Activated CD4-positive, alpha-beta memory T cell treated with anti-CD3 and anti-CD28 coated beads for 36 hours (primary cell): ENCODE measurements around the gene GABRG3. TPM values are rescaled to one million over a fixed set of nuclear protein-coding genes. Genes with fewer than 3 reads are reported as not detected.

Source experiments
- CTCF ChIA-PET: fragments of 350-600 bp; sonication (Branson Sonifier 250); formaldehyde crosslinking; loops from one replicate; lab custom pipeline; 2021; ENCODE audit warnings: antibody characterized with exemption, inconsistent platforms; lab: Charles Lee
- POLR2A ChIA-PET: fragments of 350-600 bp; sonication (Branson Sonifier 250); formaldehyde crosslinking; loops from one replicate; lab custom pipeline; 2021; ENCODE audit warnings: antibody characterized with exemption; lab: Charles Lee
- DNase-seq: peaks from one replicate; pipeline ENCODE4 v3.0.0-alpha.2; 2020
- H3K27ac Mint-ChIP-seq: one replicate; pipeline ENCODE4 v1.8.0; 2021; ENCODE audit warnings: mixed read lengths
- H3K27me3 Mint-ChIP-seq: one replicate; pipeline ENCODE4 v1.8.0; 2021; ENCODE audit warnings: mixed read lengths
- H3K36me3 Mint-ChIP-seq: one replicate; pipeline ENCODE4 v1.8.0; 2021; ENCODE audit warnings: mixed read lengths
- H3K4me1 Mint-ChIP-seq: one replicate; pipeline ENCODE4 v1.8.0; 2021; ENCODE audit warnings: low read depth, mixed read lengths
- H3K4me3 Mint-ChIP-seq: one replicate; pipeline ENCODE4 v1.8.0; 2021; ENCODE audit warnings: mild to moderate bottlenecking, mixed read lengths
- H3K9me3 Mint-ChIP-seq: one replicate; pipeline ENCODE4 v1.8.0; 2021; ENCODE audit warnings: mixed read lengths
- intact Hi-C: fragments of 100-400 bp; cut with micrococcal nuclease; formaldehyde crosslinking; loops from one replicate; pipeline ENCODE4 v1.15.1; 2023
- total RNA-seq, 2 experiments: library from RNA; stranded (reverse); gene quantifications; one replicate each; pipeline ENCODE4 v1.2.3, GENCODE V29; 2021

GABRG3 gene
- total RNA-seq, 2 experiments from 2014 or later = not detected

DNA sequence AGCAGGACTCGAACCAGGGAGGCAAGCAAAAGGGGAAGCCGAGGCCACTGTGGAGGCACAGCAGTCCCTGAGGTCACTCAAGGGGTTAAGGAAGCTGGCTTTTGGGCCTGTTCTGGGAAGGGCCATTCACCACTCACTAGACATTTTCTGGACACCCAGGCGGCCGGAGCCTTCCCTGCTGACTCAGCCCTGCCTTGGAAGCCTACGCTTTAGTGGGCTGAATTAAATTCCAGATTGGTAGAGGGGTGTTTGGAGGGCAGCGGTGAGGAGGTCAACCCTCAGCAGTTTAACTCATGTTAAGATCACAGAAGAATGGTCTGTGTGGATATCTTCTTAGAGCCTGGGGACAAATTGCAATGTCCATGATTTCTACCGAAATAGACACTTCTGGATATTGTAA lies 152.8 kb downstream of the GABRG3 start:
- Mint-ChIP-seq H3K27ac (no peak overlapping the region), H3K36me3 (no peaks in the 10 kb centered on the region), H3K4me3 (no peak overlapping the region), H3K27me3 (no peaks in the 10 kb centered on the region), H3K4me1 (no peaks in the 10 kb centered on the region), H3K9me3 (peaks cover 20% of the 10 kb centered on the region)
- intact Hi-C loops = no loop called here
- ChIA-PET POLR2A (no interaction called here), CTCF (no interaction called here)
- no peak for DNase-seq

GRCh38 chr15:27124287-27124871 lies 153.4 kb downstream of the GABRG3 start:
- peaks cover 18% of the 10 kb centered on the region for H3K9me3 Mint-ChIP-seq
- POLR2A ChIA-PET = no interaction called here

GRCh38 chr15:27125185-27125584 lies 154.2 kb downstream of the GABRG3 start:
- CTCF ChIA-PET = no interaction called here
- intact Hi-C loops = no loop called here
- no peak for DNase-seq
- H3K9me3 Mint-ChIP-seq = peaks cover 16% of the 10 kb centered on the region
- no peaks in the 10 kb centered on the region for H3K4me1 Mint-ChIP-seq
- H3K27me3 Mint-ChIP-seq = no peaks in the 10 kb centered on the region
- H3K36me3 Mint-ChIP-seq = no peaks in the 10 kb centered on the region
- H3K4me3 Mint-ChIP-seq = no peak overlapping the region
- no peak overlapping the region for H3K27ac Mint-ChIP-seq
- POLR2A ChIA-PET = no interaction called here

More at GRCh38 chr15:27124287-27124871, 153.4 kb downstream of the GABRG3 start:
- Mint-ChIP-seq H3K4me1 (no peaks in the 10 kb centered on the region), H3K27ac (no peak overlapping the region), H3K27me3 (no peaks in the 10 kb centered on the region), H3K4me3 (no peak overlapping the region), H3K36me3 (no peaks in the 10 kb centered on the region)
- intact Hi-C loops = no loop called here
- CTCF ChIA-PET = no interaction called here
- DNase-seq = no peak

DNA sequence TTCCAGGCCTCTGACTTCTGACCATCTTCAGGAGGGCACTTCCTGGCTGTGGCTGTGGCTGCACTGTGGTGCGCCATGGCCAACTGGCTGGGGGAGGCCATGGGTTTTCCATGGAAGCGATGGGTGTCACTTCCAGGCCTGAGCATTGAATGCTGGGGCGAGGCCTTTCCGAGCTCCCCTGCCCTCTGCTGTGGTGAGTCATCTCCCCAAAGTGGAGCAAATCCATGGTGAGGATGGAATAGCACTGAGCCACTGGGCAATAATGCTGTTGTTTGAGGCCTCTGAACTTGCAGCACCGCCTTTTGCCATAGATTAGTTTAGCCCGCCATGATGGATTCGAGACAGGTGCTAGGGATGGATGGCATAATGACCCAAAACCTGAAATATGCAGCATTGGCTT lies 155.5 kb downstream of the GABRG3 start:
- no peaks in the 10 kb centered on the region for H3K4me1 Mint-ChIP-seq
- no peak overlapping the region for H3K27ac Mint-ChIP-seq
- CTCF ChIA-PET = no interaction called here

GRCh38 chr15:27127815-27128570 lies 157.0 kb downstream of the GABRG3 start:
- no peak for DNase-seq
- Mint-ChIP-seq H3K9me3 (peaks cover 22% of the 10 kb centered on the region), H3K36me3 (no peaks in the 10 kb centered on the region), H3K27ac (no peak overlapping the region), H3K27me3 (no peaks in the 10 kb centered on the region), H3K4me1 (no peaks in the 10 kb centered on the region), H3K4me3 (no peak overlapping the region)
- intact Hi-C loops = no loop called here
- ChIA-PET POLR2A (no interaction called here), CTCF (no interaction called here)

More for the DNA sequence above, 155.5 kb downstream of the GABRG3 start:
- DNase-seq = no peak
- H3K36me3 Mint-ChIP-seq = no peaks in the 10 kb centered on the region
- POLR2A ChIA-PET = no interaction called here
- intact Hi-C loops = no loop called here
- H3K27me3 Mint-ChIP-seq = no peaks in the 10 kb centered on the region
- peaks cover 24% of the 10 kb centered on the region for H3K9me3 Mint-ChIP-seq
- H3K4me3 Mint-ChIP-seq = no peak overlapping the region

DNA sequence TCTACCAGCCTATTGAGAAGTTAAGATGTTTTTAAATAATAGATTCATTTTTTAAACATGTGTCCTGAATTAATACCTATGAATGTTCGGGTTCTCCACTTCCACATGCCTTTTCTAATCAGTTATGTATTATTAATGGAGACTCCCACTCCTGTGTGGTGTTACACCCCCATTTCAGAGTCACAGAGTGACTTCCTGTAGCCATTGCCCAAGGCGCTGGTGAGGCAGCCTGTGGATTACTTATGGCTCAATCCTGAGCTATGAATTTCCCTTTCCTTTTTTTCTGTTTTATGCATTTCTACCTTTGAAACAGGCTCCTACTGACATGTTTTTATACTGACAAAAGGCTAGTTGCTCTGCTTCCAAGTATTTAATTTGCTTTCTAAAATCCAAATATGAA lies 162.3 kb downstream of the GABRG3 start:
- no peaks in the 10 kb centered on the region for H3K27me3 Mint-ChIP-seq
- no peaks in the 10 kb centered on the region for H3K4me1 Mint-ChIP-seq
- H3K4me3 Mint-ChIP-seq = no peak overlapping the region
- intact Hi-C loops = no loop called here
- no peak overlapping the region for H3K27ac Mint-ChIP-seq
- ChIA-PET CTCF (no interaction called here), POLR2A (no interaction called here)
- peaks cover 9% of the 10 kb centered on the region for H3K9me3 Mint-ChIP-seq
- H3K36me3 Mint-ChIP-seq = no peaks in the 10 kb centered on the region
- DNase-seq = no peak

GRCh38 chr15:27134481-27134880 lies 163.5 kb downstream of the GABRG3 start:
- Mint-ChIP-seq H3K9me3 (peaks cover 9% of the 10 kb centered on the region), H3K4me1 (no peaks in the 10 kb centered on the region), H3K27ac (no peak overlapping the region), H3K36me3 (no peaks in the 10 kb centered on the region), H3K27me3 (no peaks in the 10 kb centered on the region), H3K4me3 (no peak overlapping the region)
- ChIA-PET POLR2A (no interaction called here), CTCF (no interaction called here)
- DNase-seq = no peak
- intact Hi-C loops = no loop called here

DNA sequence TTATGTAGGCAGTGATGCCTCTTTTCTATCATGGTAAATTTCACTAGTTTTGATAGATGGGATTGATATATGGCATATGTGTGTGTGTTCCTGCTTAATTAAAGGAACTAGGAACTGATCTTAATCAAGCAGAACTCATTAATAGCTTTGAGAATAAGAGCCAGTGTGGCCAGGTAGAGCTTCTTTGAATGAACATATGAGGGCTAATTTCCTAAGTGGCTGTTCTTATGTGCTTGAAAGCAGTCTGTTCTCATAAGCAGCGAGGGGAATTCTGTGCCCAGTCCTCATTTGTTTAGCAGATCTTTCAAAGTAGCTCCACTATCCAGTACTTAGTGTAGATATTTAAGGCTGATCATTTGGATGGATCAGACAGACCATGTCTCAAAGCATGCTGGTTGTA lies 164.2 kb downstream of the GABRG3 start:
- no peaks in the 10 kb centered on the region for H3K4me1 Mint-ChIP-seq
- H3K36me3 Mint-ChIP-seq = no peaks in the 10 kb centered on the region
- no peak for DNase-seq
- no peaks in the 10 kb centered on the region for H3K27me3 Mint-ChIP-seq
- ChIA-PET POLR2A (no interaction called here), CTCF (no interaction called here)
- no peak overlapping the region for H3K27ac Mint-ChIP-seq
- H3K9me3 Mint-ChIP-seq = peaks cover 9% of the 10 kb centered on the region
- H3K4me3 Mint-ChIP-seq = no peak overlapping the region
- intact Hi-C loops = no loop called here

DNA sequence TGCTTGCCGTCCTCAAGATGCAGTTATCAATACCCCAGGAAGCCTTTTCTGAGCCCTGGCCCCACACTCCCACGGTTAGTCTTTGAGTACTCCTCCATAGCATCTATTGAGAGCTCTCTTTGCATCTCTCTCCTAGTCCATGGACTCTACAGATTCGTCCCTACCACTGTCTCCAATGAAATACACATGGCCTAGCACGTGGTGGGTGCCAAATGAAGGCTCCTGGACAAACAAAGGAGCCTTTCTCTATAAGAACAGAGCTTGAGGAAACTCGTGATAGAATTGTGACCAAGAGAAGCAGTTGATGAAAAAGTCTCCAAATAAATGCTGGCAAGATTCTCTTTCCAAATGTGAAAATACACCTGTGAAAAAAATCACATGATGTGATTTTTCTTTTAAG lies 166.1 kb downstream of the GABRG3 start:
- ChIA-PET POLR2A (no interaction called here), CTCF (no interaction called here)
- intact Hi-C loops = no loop called here
- Mint-ChIP-seq H3K9me3 (peaks cover 2% of the 10 kb centered on the region), H3K4me1 (no peaks in the 10 kb centered on the region), H3K4me3 (no peak overlapping the region), H3K36me3 (no peaks in the 10 kb centered on the region), H3K27ac (no peak overlapping the region), H3K27me3 (no peaks in the 10 kb centered on the region)
- no peak for DNase-seq

- H3K36me3 Mint-ChIP-seq = no peaks in the 10 kb centered on the region
- no peak overlapping the region for H3K4me3 Mint-ChIP-seq
- H3K9me3 Mint-ChIP-seq = peaks cover 16% of the 10 kb centered on the region
- ChIA-PET CTCF (no interaction called here), POLR2A (no interaction called here)
- H3K4me1 Mint-ChIP-seq = no peaks in the 10 kb centered on the region
- intact Hi-C loops = no loop called here
- H3K27ac Mint-ChIP-seq = no peak overlapping the region
- no peaks in the 10 kb centered on the region for H3K27me3 Mint-ChIP-seq
- DNase-seq = no peak
Measured at GRCh38 chr15:27165590-27165989, 194.6 kb downstream of the GABRG3 start.

DNA sequence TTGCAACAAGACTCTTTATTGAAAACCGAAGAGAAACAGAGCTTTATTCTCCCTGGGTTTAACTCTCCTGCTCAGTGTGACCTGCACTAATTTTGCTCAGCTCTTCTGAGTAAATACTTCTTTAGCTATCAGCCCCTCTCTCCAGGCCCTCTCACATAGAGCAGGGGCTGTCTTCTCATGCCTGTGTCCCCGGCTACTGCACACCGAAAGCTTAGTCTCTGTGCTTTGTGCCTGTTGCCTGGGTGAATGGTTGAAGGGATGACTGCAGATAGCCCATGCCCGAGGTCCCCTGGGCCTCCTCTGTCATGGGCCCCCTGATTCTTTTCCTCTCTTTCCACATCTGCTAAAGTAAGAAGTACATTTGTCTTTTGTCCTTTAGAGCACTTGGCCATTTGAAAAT lies 195.9 kb downstream of the GABRG3 start:
- H3K9me3 Mint-ChIP-seq = peaks cover 14% of the 10 kb centered on the region
- H3K27ac Mint-ChIP-seq = no peak overlapping the region
- no peak overlapping the region for H3K4me3 Mint-ChIP-seq
- H3K4me1 Mint-ChIP-seq = no peaks in the 10 kb centered on the region
- H3K27me3 Mint-ChIP-seq = no peaks in the 10 kb centered on the region
- ChIA-PET POLR2A (no interaction called here), CTCF (no interaction called here)
- intact Hi-C loops = no loop called here
- no peaks in the 10 kb centered on the region for H3K36me3 Mint-ChIP-seq
- no peak for DNase-seq

- peaks cover 10% of the 10 kb centered on the region for H3K9me3 Mint-ChIP-seq
- no peaks in the 10 kb centered on the region for H3K4me1 Mint-ChIP-seq
- H3K36me3 Mint-ChIP-seq = no peaks in the 10 kb centered on the region
- H3K27ac Mint-ChIP-seq = no peak overlapping the region
- ChIA-PET CTCF (no interaction called here), POLR2A (no interaction called here)
- intact Hi-C loops = no loop called here
- H3K27me3 Mint-ChIP-seq = no peaks in the 10 kb centered on the region
- no peak overlapping the region for H3K4me3 Mint-ChIP-seq
- DNase-seq = no peak
Measured at GRCh38 chr15:27167738-27168137, 196.8 kb downstream of the GABRG3 start.

DNA sequence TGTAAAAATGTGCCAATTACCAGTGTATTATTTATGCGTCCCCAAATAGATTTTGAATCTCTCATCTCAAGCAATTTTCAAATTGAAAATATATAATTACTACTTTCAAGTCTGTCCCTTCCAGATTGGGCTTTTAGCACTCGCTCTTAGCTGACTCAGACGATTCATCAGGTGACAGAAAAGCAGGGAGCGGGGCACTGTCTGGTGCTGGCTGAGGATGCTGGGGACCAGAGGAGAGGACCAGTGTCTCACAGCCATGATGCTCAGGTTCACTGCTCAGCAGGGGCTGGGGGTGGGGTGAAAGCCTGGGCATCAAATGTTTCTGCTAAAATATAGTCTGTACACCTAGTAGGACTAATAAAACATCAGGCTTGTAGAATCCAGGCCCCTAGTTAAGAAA lies 199.9 kb downstream of the GABRG3 start:
- Mint-ChIP-seq H3K36me3 (no peaks in the 10 kb centered on the region), H3K27me3 (no peaks in the 10 kb centered on the region), H3K4me3 (no peak overlapping the region), H3K4me1 (no peaks in the 10 kb centered on the region), H3K9me3 (peaks cover 10% of the 10 kb centered on the region), H3K27ac (no peak overlapping the region)
- POLR2A ChIA-PET = no interaction called here
- no peak for DNase-seq
- intact Hi-C loops = no loop called here
- CTCF ChIA-PET = no interaction called here
